HG02623 (cell line): Measurements from ENCODE around the gene TFE3.
"Not testable (repeated sequence)": the region's sequence is repeated elsewhere in the genome, so short reads cannot be mapped to it uniquely, and the experiment has no call there.

Experiments
- ATAC-seq: cut with Tn5 transposase; IDR thresholded peaks from one replicate; pipeline ENCODE4 v1.9.1; 2021; ENCODE audit warnings: moderate library complexity; ENCODE audit not compliant: unreplicated experiment

The TFE3 gene

GRCh38 chrX:49002091-49002935, 40.8 kb downstream of the TFE3 start, which contains the start of gene GRIPAP1:
GRIPAP1 (minus strand) TSS chrX:49002264; CDS start chrX:49002229, 35 bp downstream.
- ATAC-seq, result peak; percentile 75

DNA sequence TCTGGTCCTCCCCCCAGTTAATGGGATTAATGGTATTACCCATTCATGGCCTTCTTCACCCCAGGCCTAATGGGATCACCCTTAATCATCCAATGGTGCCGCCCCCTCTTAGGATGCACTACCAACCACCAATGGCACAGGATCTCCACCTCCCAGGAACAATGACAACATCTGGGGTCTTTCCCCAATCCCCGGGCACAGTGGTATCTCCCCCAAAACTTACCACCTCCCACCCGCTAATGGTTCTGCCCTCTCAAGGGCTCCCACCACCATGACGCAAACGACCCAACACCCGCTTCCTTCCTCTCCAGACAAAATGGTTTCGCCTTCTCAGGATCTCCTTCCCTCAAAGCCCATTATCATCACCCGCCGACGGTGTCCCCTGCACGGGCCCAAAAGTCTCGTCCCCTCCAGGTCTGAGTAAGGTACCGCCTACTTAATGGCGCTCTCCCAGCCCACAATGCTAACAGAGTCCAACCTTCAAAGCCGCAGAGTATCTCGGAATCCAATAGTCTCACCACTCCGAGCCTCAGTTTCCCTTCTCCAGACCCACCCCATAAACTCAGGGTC, 41.6 kb downstream of the TFE3 start:
- peak; percentile 20 for ATAC-seq

- ATAC-seq, result no peak
These were observed 42.5 kb downstream of the TFE3 start for GRCh38 chrX:49000636-49001035.

- no peak for ATAC-seq
These were observed 44.1 kb downstream of the TFE3 start for GRCh38 chrX:48999030-48999429.

DNA sequence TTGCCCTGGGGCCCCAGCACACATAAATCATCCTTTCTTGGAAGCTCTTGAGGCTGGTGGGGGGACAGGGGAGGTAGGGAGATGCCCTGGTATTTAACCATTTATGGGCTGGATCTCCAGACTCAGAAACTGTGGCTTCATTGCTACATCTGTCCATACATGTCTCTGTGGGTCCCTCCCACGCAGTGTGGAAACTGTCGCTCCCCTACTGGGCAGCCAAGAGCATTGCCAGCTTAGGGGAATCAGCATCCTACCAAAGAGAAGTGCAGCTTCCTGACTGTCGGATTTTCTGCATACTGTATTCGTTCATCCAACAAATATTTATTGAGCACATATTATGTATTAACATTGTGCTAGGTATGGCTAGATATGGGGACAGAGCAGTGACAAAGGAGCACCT, 44.8 kb downstream of the TFE3 start:
- no peak for ATAC-seq

GRCh38 chrX:48997865-48998264, 45.3 kb downstream of the TFE3 start:
- ATAC-seq, result no peak

DNA sequence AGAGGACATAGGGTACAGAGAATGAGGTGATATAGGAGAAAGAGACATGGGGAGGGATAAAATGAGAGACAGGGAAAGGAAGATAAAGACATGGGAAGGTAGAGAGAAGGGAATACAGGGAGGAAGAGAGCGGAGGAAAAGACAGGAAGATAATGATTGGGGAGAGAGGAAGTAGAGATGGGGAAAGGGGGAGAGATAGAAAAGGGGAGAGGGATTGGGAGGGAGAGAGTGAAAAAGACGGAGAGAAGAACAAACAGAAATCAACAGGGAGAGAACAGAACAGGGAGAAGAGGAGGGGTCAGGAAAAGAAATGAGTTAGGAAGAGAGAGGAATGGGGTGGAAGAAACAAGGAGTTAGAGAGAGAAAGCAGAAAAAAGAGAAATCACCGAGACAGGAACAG, 45.7 kb downstream of the TFE3 start:
- ATAC-seq, result no peak

GRCh38 chrX:48996969-48997368, 46.2 kb downstream of the TFE3 start:
- ATAC-seq, result no peak

DNA sequence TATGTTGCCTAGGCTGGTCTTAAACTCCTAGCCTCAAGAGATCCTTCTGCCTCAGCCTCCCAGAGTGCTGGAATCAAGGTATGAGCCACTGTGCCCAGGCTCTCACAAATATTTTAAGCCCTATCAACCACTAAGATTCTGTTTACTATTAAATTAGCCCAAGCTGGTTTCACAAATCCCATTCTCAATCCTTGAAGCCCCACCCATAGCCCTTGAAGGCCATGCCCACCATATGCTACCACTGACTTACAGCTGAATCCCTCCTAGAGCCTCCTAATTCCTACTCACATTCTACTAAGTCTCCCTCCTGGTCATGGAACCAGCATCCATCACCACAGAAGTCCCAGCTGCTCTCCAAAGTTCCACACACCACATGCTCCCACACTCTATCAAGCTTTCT, 50.8 kb downstream of the TFE3 start:
- no peak for ATAC-seq

GRCh38 chrX:48989483-48989882, 53.7 kb downstream of the TFE3 start:
- ATAC-seq, result no peak

DNA sequence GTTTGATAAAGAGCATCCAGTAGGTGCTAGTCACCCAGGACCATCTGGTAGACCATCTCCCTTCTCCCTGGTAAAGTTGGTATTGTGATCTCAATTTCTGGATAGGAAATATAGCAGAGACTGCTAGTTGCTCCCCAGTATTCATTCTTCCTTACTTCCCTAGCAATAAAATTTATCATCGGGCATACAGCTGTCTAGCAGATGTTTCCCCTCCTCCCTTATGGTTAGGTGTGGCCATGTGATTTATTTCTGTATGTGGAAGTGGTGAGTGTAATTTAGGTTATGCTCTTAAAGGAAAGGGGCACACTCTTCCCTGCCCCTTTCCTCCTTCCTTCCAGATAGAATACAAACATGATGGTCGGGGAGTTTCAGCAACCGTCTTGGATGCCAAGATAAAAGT, 59.3 kb downstream of the TFE3 start:
- ATAC-seq, result no peak

- ATAC-seq, result no peak
These were observed 60.1 kb downstream of the TFE3 start for GRCh38 chrX:48983081-48983480.

DNA sequence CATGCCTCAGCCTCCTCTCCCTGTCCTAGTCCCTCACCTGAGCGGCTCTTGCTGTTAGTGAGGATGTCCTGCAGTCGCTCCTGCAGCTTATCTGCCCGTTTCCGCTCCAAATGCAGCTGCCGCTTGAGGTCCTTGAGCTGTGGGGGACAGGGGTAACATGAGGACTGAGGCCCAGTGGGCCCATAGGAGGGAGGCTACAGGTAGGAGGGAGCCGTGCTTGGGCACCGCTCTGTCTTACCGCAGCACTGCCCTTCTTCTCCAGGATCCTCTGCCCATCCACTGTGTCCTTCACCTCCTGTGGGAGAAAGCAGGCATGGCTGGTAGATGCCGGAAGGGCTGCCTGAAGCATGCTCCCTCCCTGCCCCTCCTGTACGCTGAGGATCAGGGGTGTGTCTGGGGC, 62.0 kb downstream of the TFE3 start:
- ATAC-seq, result no peak

- not testable (repeated sequence) for ATAC-seq
These were observed 62.8 kb downstream of the TFE3 start for GRCh38 chrX:48980341-48980740.
